Calu3 (cell line): ENCODE data around the gene EN2. TPM values are rescaled to one million over a fixed set of nuclear protein-coding genes. Genes with fewer than 3 reads are reported as not detected.

Experiments
- BruUV-seq: library from RNA; stranded (reverse); fragments of 400-500 nt; replicated peaks from 2 replicates; lab custom pipeline; 2021; lab: Mats Ljungman, UMichigan
- CTCF ChIA-PET: fragments of 300-600 bp; sonication (Branson Sonifier 250); formaldehyde crosslinking; loops from one replicate; lab custom pipeline; 2022; ENCODE audit warnings: antibody characterized with exemption; lab: Charles Lee
- DNase-seq: peaks from one replicate; pipeline ENCODE4 v3.0.0; 2022
- H3K27ac Mint-ChIP-seq: one replicate; pipeline ENCODE4 v1.8.0; 2022; ENCODE audit warnings: mixed read lengths; ENCODE audit not compliant: unreplicated experiment
- H3K27me3 Mint-ChIP-seq: one replicate; pipeline ENCODE4 v1.8.0; 2022; ENCODE audit warnings: mixed read lengths; ENCODE audit not compliant: unreplicated experiment
- H3K36me3 Mint-ChIP-seq: one replicate; pipeline ENCODE4 v1.8.0; 2022; ENCODE audit warnings: mild to moderate bottlenecking, moderate library complexity, mixed read lengths; ENCODE audit not compliant: insufficient read depth, unreplicated experiment
- H3K4me1 Mint-ChIP-seq: one replicate; pipeline ENCODE4 v1.8.0; 2022; ENCODE audit warnings: mild to moderate bottlenecking, low read depth, mixed read lengths; ENCODE audit not compliant: unreplicated experiment
- H3K4me3 Mint-ChIP-seq: one replicate; pipeline ENCODE4 v1.8.0; 2022; ENCODE audit warnings: mild to moderate bottlenecking, low read depth, moderate library complexity, mixed read lengths; ENCODE audit not compliant: unreplicated experiment
- H3K9me3 Mint-ChIP-seq: one replicate; pipeline ENCODE4 v1.8.0; 2022; ENCODE audit warnings: low read depth, mixed read lengths; ENCODE audit not compliant: unreplicated experiment
- intact Hi-C: fragments of 100-400 bp; cut with micrococcal nuclease; formaldehyde crosslinking; loops from one replicate; pipeline ENCODE4 v1.10.0; 2022; ENCODE audit not compliant: unreplicated experiment
- total RNA-seq: library from RNA; stranded (reverse); gene quantifications from 2 replicates; pipeline ENCODE4 v1.2.3, GENCODE V29; 2022
- TF ChIP-seq, protein P1 (sequence below): fragments of 200-600 bp; IDR thresholded peaks from one replicate; pipeline ENCODE4 v1.8.0; 2022; ENCODE audit warnings: antibody characterized with exemption; ENCODE audit not compliant: unreplicated experiment

Gene EN2
- total RNA-seq, 1 experiment from 2014 or later = 3.2 TPM

DNA sequence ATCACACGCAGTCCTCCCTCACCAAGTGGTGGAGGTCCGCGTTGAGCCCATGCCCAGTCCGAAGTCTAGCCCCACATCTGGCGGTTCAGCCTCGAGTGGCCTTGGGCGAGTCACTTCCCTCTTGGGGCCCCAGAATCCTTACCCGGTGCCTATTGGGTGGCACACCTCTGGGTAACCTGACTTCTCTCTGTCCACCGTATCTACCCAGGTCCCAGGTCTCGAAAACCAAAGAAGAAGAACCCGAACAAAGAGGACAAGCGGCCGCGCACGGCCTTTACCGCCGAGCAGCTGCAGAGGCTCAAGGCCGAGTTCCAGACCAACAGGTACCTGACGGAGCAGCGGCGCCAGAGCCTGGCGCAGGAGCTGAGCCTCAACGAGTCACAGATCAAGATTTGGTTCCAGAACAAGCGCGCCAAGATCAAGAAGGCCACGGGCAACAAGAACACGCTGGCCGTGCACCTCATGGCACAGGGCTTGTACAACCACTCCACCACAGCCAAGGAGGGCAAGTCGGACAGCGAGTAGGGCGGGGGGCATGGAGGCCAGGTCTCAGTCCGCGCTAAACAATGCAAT is 4.3 kb downstream of the EN2 start:
- CTCF ChIA-PET = no interaction called here
- BruUV-seq = no TSS peak
- no peak overlapping the region for H3K4me3 Mint-ChIP-seq
- H3K27ac Mint-ChIP-seq = no peak overlapping the region
- intact Hi-C loops = no loop called here
- H3K27me3 Mint-ChIP-seq = peaks cover 35% of the 10 kb centered on the region
- no peaks in the 10 kb centered on the region for H3K9me3 Mint-ChIP-seq
- DNase-seq = no peak
- H3K36me3 Mint-ChIP-seq = peaks cover 25% of the 10 kb centered on the region
- TF ChIP-seq, protein P1, sequence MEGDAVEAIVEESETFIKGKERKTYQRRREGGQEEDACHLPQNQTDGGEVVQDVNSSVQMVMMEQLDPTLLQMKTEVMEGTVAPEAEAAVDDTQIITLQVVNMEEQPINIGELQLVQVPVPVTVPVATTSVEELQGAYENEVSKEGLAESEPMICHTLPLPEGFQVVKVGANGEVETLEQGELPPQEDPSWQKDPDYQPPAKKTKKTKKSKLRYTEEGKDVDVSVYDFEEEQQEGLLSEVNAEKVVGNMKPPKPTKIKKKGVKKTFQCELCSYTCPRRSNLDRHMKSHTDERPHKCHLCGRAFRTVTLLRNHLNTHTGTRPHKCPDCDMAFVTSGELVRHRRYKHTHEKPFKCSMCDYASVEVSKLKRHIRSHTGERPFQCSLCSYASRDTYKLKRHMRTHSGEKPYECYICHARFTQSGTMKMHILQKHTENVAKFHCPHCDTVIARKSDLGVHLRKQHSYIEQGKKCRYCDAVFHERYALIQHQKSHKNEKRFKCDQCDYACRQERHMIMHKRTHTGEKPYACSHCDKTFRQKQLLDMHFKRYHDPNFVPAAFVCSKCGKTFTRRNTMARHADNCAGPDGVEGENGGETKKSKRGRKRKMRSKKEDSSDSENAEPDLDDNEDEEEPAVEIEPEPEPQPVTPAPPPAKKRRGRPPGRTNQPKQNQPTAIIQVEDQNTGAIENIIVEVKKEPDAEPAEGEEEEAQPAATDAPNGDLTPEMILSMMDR = no peak
- H3K4me1 Mint-ChIP-seq = peaks cover 12% of the 10 kb centered on the region

DNA sequence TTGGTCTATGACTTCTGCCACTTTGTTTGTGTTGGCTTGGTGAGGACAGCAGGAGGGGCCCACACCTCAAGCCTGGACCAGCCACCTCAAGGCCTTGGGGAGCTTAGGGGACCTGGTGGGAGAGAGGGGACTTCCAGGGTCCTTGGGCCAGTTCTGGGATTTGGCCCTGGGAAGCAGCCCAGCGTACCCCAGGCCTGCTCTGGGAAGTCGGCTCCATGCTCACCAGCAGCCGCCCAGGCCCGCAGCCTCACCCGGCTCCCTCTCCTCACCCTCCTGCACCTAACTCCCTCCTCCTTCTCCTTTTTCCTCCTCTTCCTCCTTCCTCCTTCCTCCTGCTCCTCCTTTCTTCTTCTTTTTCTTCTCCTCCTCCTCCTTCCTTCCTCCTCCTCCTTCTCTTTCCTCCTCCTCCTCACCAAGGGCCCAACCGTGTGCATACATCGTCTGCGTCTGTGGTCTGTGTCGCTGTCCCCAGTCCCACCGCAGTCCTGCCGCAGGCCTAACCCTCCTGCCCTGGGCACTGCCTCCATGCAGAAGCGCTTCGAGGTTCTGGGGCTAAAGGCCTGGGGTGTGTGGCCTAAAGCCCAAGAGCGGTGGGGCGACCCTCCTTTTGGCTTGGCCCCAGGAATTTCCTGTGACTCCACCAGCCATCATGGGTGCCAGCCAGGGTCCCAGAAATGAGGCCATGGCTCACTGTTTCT is 5.3 kb downstream of the EN2 start:
- CTCF ChIA-PET = no interaction called here
- H3K4me3 Mint-ChIP-seq = no peak overlapping the region

GRCh38 chr7:155464183-155464582 is 6.3 kb downstream of the EN2 start:
- Mint-ChIP-seq H3K9me3 (no peaks in the 10 kb centered on the region), H3K4me1 (peaks cover 10% of the 10 kb centered on the region), H3K27ac (no peak overlapping the region), H3K27me3 (peaks cover 42% of the 10 kb centered on the region), H3K4me3 (no peak overlapping the region), H3K36me3 (peaks cover 12% of the 10 kb centered on the region)
- CTCF ChIA-PET = no interaction called here
- TF ChIP-seq, protein P1 = no peak
- DNase-seq = no peak
- intact Hi-C loops = no loop called here
- no TSS peak for BruUV-seq

More for the DNA sequence above, 5.3 kb downstream of the EN2 start:
- BruUV-seq = no TSS peak
- peaks cover 12% of the 10 kb centered on the region for H3K4me1 Mint-ChIP-seq
- H3K9me3 Mint-ChIP-seq = no peaks in the 10 kb centered on the region
- H3K27ac Mint-ChIP-seq = no peak overlapping the region
- no peak for DNase-seq
- peaks cover 38% of the 10 kb centered on the region for H3K27me3 Mint-ChIP-seq
- TF ChIP-seq, protein P1 = no peak
- intact Hi-C loops = no loop called here
- H3K36me3 Mint-ChIP-seq = peaks cover 16% of the 10 kb centered on the region

DNA sequence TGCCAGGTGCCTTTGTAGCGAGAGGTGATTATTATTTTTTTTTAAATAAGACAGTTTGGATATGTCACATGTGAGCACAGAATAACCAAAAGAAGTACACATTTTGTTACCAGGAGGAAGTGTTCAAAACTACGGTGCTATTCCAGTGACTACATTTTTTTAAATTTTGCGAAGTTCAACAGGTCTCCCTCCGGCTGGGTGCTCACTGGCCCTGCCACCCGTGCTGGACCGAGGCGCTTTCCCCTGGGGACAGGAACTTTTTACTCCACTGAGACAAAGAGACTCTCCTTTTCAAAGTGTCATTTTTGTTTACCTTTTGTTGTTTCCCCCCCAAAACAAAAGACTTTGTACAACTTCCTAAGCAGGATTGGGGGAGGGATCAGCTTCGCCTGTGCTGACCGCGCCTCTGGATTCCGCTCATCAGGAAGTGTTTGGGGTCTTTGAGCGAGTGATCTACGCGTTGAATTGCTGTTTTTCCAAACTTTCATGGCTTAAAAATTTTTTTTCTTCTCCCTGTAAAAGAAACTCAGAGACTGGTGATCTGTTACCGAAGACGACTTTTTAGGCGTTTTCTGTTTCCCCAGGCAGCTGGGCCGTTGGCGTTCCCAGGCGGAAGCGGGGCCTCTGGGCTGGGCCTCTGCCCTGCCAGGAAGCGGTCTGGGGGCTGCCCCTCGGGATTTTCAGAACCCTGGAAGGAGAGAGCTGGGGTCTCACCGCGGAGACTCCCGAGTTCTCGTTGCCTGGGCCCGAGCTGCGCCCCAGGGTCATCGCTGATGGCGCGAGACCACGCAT is 7.2 kb downstream of the EN2 start:
- no TSS peak for BruUV-seq
- H3K36me3 Mint-ChIP-seq = peaks cover 3% of the 10 kb centered on the region

More for the DNA sequence above, 7.2 kb downstream of the EN2 start:
- intact Hi-C loops = no loop called here
- Mint-ChIP-seq H3K4me1 (peaks cover under 1% of the 10 kb centered on the region), H3K27ac (no peak overlapping the region), H3K27me3 (peaks cover 42% of the 10 kb centered on the region), H3K4me3 (no peak overlapping the region), H3K9me3 (no peaks in the 10 kb centered on the region)
- no peak for DNase-seq
- CTCF ChIA-PET = no interaction called here
- TF ChIP-seq, protein P1 = no peak
